OCI-LY3 (cell line): ENCODE data around the gene GPR171.

Experiments
- CTCF ChIP-seq: fragments of 200-600, 300-600 bp; sonication (generic); IDR thresholded peaks from 2 replicates; pipeline ENCODE4 v1.5.1; 2014; ENCODE audit warnings: antibody characterized with exemption, low read length, low read depth
- EZH2phosphoT487 ChIP-seq: fragments of 200-600 bp; shearing (Covaris generic); IDR thresholded peaks from 2 replicates; pipeline ENCODE4 v1.6.1; 2018; ENCODE audit warnings: antibody characterized with exemption, mixed run types, low read depth

GRCh38 chr3:151159806-151160205 is 43.2 kb downstream of the GPR171 start:
- TF ChIP-seq CTCF (no peak), EZH2phosphoT487 (no peak)
